Measurements from ENCODE around the gene TEDDM1.

GRCh38 chr1:182392050-182393028, 8.1 kb downstream of the TEDDM1 start:
- TF ChIP-seq EP300 (IDR thresholded peaks at IDR 0.05) (no peak), CTCF (IDR thresholded peaks at IDR 0.05) (no peak)
